GM18907 (cell line): ENCODE results near the gene ANKRD13B.
"Not testable (repeated sequence)": the region's sequence is repeated elsewhere in the genome, so short reads cannot be mapped to it uniquely, and the experiment has no call there.

Experiments
- ATAC-seq: cut with Tn5 transposase; IDR thresholded peaks from one replicate; pipeline ENCODE4 v1.9.1; 2021; ENCODE audit warnings: mild to moderate bottlenecking, moderate library complexity; ENCODE audit not compliant: unreplicated experiment

The ANKRD13B gene

GRCh38 chr17:29592850-29593551, at the start of gene ANKRD13B:
Gene ANKRD13B (plus strand): TSS chr17:29593132. CDS start chr17:29593622, 490 bp downstream.
- no peak for ATAC-seq

- ATAC-seq, result no peak
Observed at GRCh38 chr17:29544066-29544465, 48.9 kb upstream of the ANKRD13B start.

- ATAC-seq, result no peak
Observed at GRCh38 chr17:29546085-29546484, 46.8 kb upstream of the ANKRD13B start.

- ATAC-seq, result no peak
Observed at GRCh38 chr17:29546830-29547229, 46.1 kb upstream of the ANKRD13B start.

GRCh38 chr17:29549177-29549923, 43.6 kb upstream of the ANKRD13B start:
- ATAC-seq, result no peak

- no peak for ATAC-seq
Observed at GRCh38 chr17:29555840-29556239, 37.1 kb upstream of the ANKRD13B start.

- ATAC-seq, result no peak
Observed at GRCh38 chr17:29557085-29557738, 35.7 kb upstream of the ANKRD13B start.

- no peak for ATAC-seq
Observed at GRCh38 chr17:29557739-29558116, 35.2 kb upstream of the ANKRD13B start.

GRCh38 chr17:29558139-29558538, 34.8 kb upstream of the ANKRD13B start:
- ATAC-seq, result not testable (repeated sequence)

- no peak for ATAC-seq
Observed at GRCh38 chr17:29559640-29560039, 33.3 kb upstream of the ANKRD13B start.

- no peak for ATAC-seq
Observed at GRCh38 chr17:29560316-29560715, 32.6 kb upstream of the ANKRD13B start.

- ATAC-seq, result no peak
Observed at GRCh38 chr17:29561554-29562517, 31.1 kb upstream of the ANKRD13B start.

- ATAC-seq, result no peak
Observed at GRCh38 chr17:29562615-29563014, 30.3 kb upstream of the ANKRD13B start.

- no peak for ATAC-seq
Observed at GRCh38 chr17:29563816-29564215, 29.1 kb upstream of the ANKRD13B start.

GRCh38 chr17:29565643-29566472, 27.1 kb upstream of the ANKRD13B start:
- ATAC-seq, result peak; percentile 13

- ATAC-seq, result peak; percentile 27
Observed at GRCh38 chr17:29566473-29567303, 26.2 kb upstream of the ANKRD13B start, which contains the start of gene ABHD15. Gene ABHD15 (minus strand): TSS chr17:29567037. CDS start chr17:29566966, 71 bp downstream.

GRCh38 chr17:29567304-29567553, 25.7 kb upstream of the ANKRD13B start:
- peak; percentile 12 for ATAC-seq

- peak; percentile 37 for ATAC-seq
Observed at GRCh38 chr17:29567554-29568330, 25.2 kb upstream of the ANKRD13B start.
